T-helper 2 cell treated with Interferon-gamma antibody and Interleukin-4, amounts not matched to agents 5 μg/mL and 100 μg/mL, for 36 hours (primary cell): ENCODE measurements around the gene RGR.

Experiments used
- DNase-seq: peaks from one replicate; pipeline ENCODE4 v3.0.0; 2021; ENCODE audit warnings: low spot score
- H3K27ac Mint-ChIP-seq: one replicate; pipeline ENCODE4 v1.8.0; 2021; ENCODE audit warnings: mild to moderate bottlenecking, mixed read lengths
- H3K27me3 Mint-ChIP-seq: one replicate; pipeline ENCODE4 v1.8.0; 2021; ENCODE audit warnings: low read depth, mixed read lengths
- H3K36me3 Mint-ChIP-seq: one replicate; pipeline ENCODE4 v1.8.0; 2021; ENCODE audit warnings: low read depth, mixed read lengths
- H3K4me1 Mint-ChIP-seq: one replicate; pipeline ENCODE4 v1.8.0; 2021; ENCODE audit warnings: low read depth, mixed read lengths
- H3K4me3 Mint-ChIP-seq: one replicate; pipeline ENCODE4 v1.8.0; 2022; ENCODE audit warnings: mild to moderate bottlenecking, moderate library complexity, mixed read lengths
- H3K9me3 Mint-ChIP-seq: one replicate; pipeline ENCODE4 v1.8.0; 2021; ENCODE audit warnings: mixed read lengths

The RGR gene

GRCh38 chr10:84232376-84232775, 12.5 kb upstream of the RGR start:
- Mint-ChIP-seq H3K4me1 (no peaks in the 10 kb centered on the region), H3K36me3 (no peaks in the 10 kb centered on the region), H3K27me3 (peaks cover 2% of the 10 kb centered on the region), H3K9me3 (no peaks in the 10 kb centered on the region), H3K27ac (no peak overlapping the region), H3K4me3 (no peak overlapping the region)
- DNase-seq, result no peak

GRCh38 chr10:84233940-84234339, 10.9 kb upstream of the RGR start:
- Mint-ChIP-seq H3K27me3 (peaks cover 2% of the 10 kb centered on the region), H3K36me3 (no peaks in the 10 kb centered on the region), H3K4me1 (no peaks in the 10 kb centered on the region), H3K9me3 (no peaks in the 10 kb centered on the region), H3K4me3 (no peak overlapping the region), H3K27ac (no peak overlapping the region)
- DNase-seq, result no peak

GRCh38 chr10:84234479-84234878, 10.4 kb upstream of the RGR start:
- H3K4me3 Mint-ChIP-seq, result no peak overlapping the region
- peaks cover 2% of the 10 kb centered on the region for H3K27me3 Mint-ChIP-seq
- no peaks in the 10 kb centered on the region for H3K9me3 Mint-ChIP-seq
- no peaks in the 10 kb centered on the region for H3K4me1 Mint-ChIP-seq
- DNase-seq, result no peak
- no peaks in the 10 kb centered on the region for H3K36me3 Mint-ChIP-seq
- no peak overlapping the region for H3K27ac Mint-ChIP-seq

GRCh38 chr10:84235096-84235495, 9.8 kb upstream of the RGR start:
- Mint-ChIP-seq H3K4me1 (no peaks in the 10 kb centered on the region), H3K4me3 (no peak overlapping the region), H3K36me3 (no peaks in the 10 kb centered on the region), H3K27ac (no peak overlapping the region), H3K9me3 (no peaks in the 10 kb centered on the region), H3K27me3 (peaks cover 2% of the 10 kb centered on the region)
- DNase-seq, result no peak

GRCh38 chr10:84236807-84237198, 8.1 kb upstream of the RGR start:
- H3K4me1 Mint-ChIP-seq, result no peaks in the 10 kb centered on the region
- no peak overlapping the region for H3K4me3 Mint-ChIP-seq
- no peak overlapping the region for H3K27ac Mint-ChIP-seq
- DNase-seq, result no peak
- no peaks in the 10 kb centered on the region for H3K36me3 Mint-ChIP-seq
- no peaks in the 10 kb centered on the region for H3K9me3 Mint-ChIP-seq
- H3K27me3 Mint-ChIP-seq, result peaks cover 2% of the 10 kb centered on the region

GRCh38 chr10:84237199-84238051, 7.4 kb upstream of the RGR start:
- Mint-ChIP-seq H3K4me3 (no peak overlapping the region), H3K36me3 (no peaks in the 10 kb centered on the region), H3K27me3 (peaks cover 2% of the 10 kb centered on the region), H3K4me1 (no peaks in the 10 kb centered on the region), H3K27ac (no peak overlapping the region), H3K9me3 (no peaks in the 10 kb centered on the region)
- no peak for DNase-seq

GRCh38 chr10:84238909-84239308, 5.9 kb upstream of the RGR start:
- no peaks in the 10 kb centered on the region for H3K36me3 Mint-ChIP-seq
- no peak for DNase-seq
- no peak overlapping the region for H3K4me3 Mint-ChIP-seq

GRCh38 chr10:84241185-84241790, 3.6 kb upstream of the RGR start, which contains the start of gene LRIT1:
TSS of gene LRIT1 (minus strand) at chr10:84241546. CDS start at chr10:84241439, 107 bp downstream.
- Mint-ChIP-seq H3K4me1 (no peaks in the 10 kb centered on the region), H3K27ac (no peak within 1 kb of the TSS), H3K9me3 (no peaks in the 10 kb centered on the region)

More at GRCh38 chr10:84238909-84239308, 5.9 kb upstream of the RGR start:
- Mint-ChIP-seq H3K9me3 (no peaks in the 10 kb centered on the region), H3K4me1 (no peaks in the 10 kb centered on the region), H3K27ac (no peak overlapping the region), H3K27me3 (peaks cover 2% of the 10 kb centered on the region)

GRCh38 chr10:84243759-84244158, 1.1 kb upstream of the RGR start:
- no peak overlapping the region for H3K27ac Mint-ChIP-seq
- no peaks in the 10 kb centered on the region for H3K4me1 Mint-ChIP-seq
- no peaks in the 10 kb centered on the region for H3K36me3 Mint-ChIP-seq
- no peak for DNase-seq
- no peak overlapping the region for H3K4me3 Mint-ChIP-seq
- H3K9me3 Mint-ChIP-seq, result no peaks in the 10 kb centered on the region
- peaks cover 2% of the 10 kb centered on the region for H3K27me3 Mint-ChIP-seq

More at GRCh38 chr10:84241185-84241790, 3.6 kb upstream of the RGR start, which contains the start of gene LRIT1:
- DNase-seq, result no peak
- peaks cover 4% of the 10 kb centered on the region for H3K27me3 Mint-ChIP-seq
- no peaks in the 10 kb centered on the region for H3K36me3 Mint-ChIP-seq
- no peak within 1 kb of the TSS for H3K4me3 Mint-ChIP-seq

- no peaks in the 10 kb centered on the region for H3K9me3 Mint-ChIP-seq
- no peaks in the 10 kb centered on the region for H3K4me1 Mint-ChIP-seq
- H3K27ac Mint-ChIP-seq, result no peak overlapping the region
- no peaks in the 10 kb centered on the region for H3K36me3 Mint-ChIP-seq
- peaks cover 2% of the 10 kb centered on the region for H3K27me3 Mint-ChIP-seq
- no peak overlapping the region for H3K4me3 Mint-ChIP-seq
- DNase-seq, result no peak
These were observed 2.6 kb downstream of the RGR start for GRCh38 chr10:84247496-84247895.

GRCh38 chr10:84248794-84249193, 3.9 kb downstream of the RGR start:
- peaks cover 2% of the 10 kb centered on the region for H3K27me3 Mint-ChIP-seq
- H3K9me3 Mint-ChIP-seq, result no peaks in the 10 kb centered on the region
- H3K36me3 Mint-ChIP-seq, result no peaks in the 10 kb centered on the region

GRCh38 chr10:84254552-84255478, 10.0 kb downstream of the RGR start:
- Mint-ChIP-seq H3K27me3 (peaks cover 7% of the 10 kb centered on the region), H3K4me3 (no peak overlapping the region), H3K36me3 (no peaks in the 10 kb centered on the region), H3K27ac (no peak overlapping the region), H3K9me3 (no peaks in the 10 kb centered on the region), H3K4me1 (peaks cover 2% of the 10 kb centered on the region)
- DNase-seq, result no peak

More at GRCh38 chr10:84248794-84249193, 3.9 kb downstream of the RGR start:
- DNase-seq, result no peak
- Mint-ChIP-seq H3K4me3 (no peak overlapping the region), H3K4me1 (no peaks in the 10 kb centered on the region), H3K27ac (no peak overlapping the region)

- H3K4me3 Mint-ChIP-seq, result no peak overlapping the region
- peaks cover 9% of the 10 kb centered on the region for H3K27me3 Mint-ChIP-seq
- no peaks in the 10 kb centered on the region for H3K36me3 Mint-ChIP-seq
- no peaks in the 10 kb centered on the region for H3K9me3 Mint-ChIP-seq
- peaks cover 2% of the 10 kb centered on the region for H3K4me1 Mint-ChIP-seq
- peak; percentile 27 for DNase-seq
- no peak overlapping the region for H3K27ac Mint-ChIP-seq
These were observed 11.9 kb downstream of the RGR start for GRCh38 chr10:84256510-84257342.
